Smooth muscle cell of trachea (primary cell): ENCODE measurements around the gene TAF4B. TPM values are rescaled to one million over a fixed set of nuclear protein-coding genes. Genes with fewer than 3 reads are reported as not detected.

Experiments used
- total RNA-seq: library from RNA; depleted of rRNA; stranded (reverse); fragments of >200 nt; gene quantifications from 2 replicates; pipeline ENCODE4 v1.2.1, GENCODE V29; 2014

Gene TAF4B, protein sequence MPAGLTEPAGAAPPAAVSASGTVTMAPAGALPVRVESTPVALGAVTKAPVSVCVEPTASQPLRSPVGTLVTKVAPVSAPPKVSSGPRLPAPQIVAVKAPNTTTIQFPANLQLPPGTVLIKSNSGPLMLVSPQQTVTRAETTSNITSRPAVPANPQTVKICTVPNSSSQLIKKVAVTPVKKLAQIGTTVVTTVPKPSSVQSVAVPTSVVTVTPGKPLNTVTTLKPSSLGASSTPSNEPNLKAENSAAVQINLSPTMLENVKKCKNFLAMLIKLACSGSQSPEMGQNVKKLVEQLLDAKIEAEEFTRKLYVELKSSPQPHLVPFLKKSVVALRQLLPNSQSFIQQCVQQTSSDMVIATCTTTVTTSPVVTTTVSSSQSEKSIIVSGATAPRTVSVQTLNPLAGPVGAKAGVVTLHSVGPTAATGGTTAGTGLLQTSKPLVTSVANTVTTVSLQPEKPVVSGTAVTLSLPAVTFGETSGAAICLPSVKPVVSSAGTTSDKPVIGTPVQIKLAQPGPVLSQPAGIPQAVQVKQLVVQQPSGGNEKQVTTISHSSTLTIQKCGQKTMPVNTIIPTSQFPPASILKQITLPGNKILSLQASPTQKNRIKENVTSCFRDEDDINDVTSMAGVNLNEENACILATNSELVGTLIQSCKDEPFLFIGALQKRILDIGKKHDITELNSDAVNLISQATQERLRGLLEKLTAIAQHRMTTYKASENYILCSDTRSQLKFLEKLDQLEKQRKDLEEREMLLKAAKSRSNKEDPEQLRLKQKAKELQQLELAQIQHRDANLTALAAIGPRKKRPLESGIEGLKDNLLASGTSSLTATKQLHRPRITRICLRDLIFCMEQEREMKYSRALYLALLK
- total RNA-seq = 1.9 and 3.5 TPM in 2 replicates

GRCh38 chr18:26226229-26227050 lies at the start of gene TAF4B:
Gene TAF4B (plus strand): TSS chr18:26226445. CDS start chr18:26226934, 489 bp downstream.

Other genes with a start within 250 kb of the TAF4B start
- gene SS18, start 135.8 kb upstream of the TAF4B start, total RNA-seq = 86.8 and 103 TPM in 2 replicates
- gene PSMA8, start 92.6 kb upstream of the TAF4B start, total RNA-seq = not detected in 2 replicates